Stimulated activated naive B cell treated with anti-CD40 and anti-IgM and Interleukin-4, amounts not matched to agents 10 μg/mL and 1 μg/mL and 100 μg/mL, for 72 hours (primary cell): Measurements from ENCODE around the gene RIMBP2.

Source experiments
- ATAC-seq, 2 donors: fragments of 150-1000 bp; cut with Tn5 transposase; replicated peaks; 2 replicates each; pipeline ENCODE4 v1.10.0; 2021; ENCODE audit warnings: moderate library complexity in 1 of 2
- DNase-seq: peaks from one replicate; pipeline ENCODE4 v3.0.0; 2021
- H3K27ac Mint-ChIP-seq: one replicate; pipeline ENCODE4 v1.8.0; 2022; ENCODE audit warnings: mild to moderate bottlenecking, mixed read lengths
- H3K27me3 Mint-ChIP-seq, 2 donors: one replicate each; pipeline ENCODE4 v1.8.0; 2022; ENCODE audit warnings: mixed read lengths in 2 of 2
- H3K36me3 Mint-ChIP-seq, 2 donors: one replicate each; pipeline ENCODE4 v1.8.0; 2022; ENCODE audit warnings: mixed read lengths in 2 of 2, mild to moderate bottlenecking in 1 of 2
- H3K4me1 Mint-ChIP-seq, 2 donors: one replicate each; pipeline ENCODE4 v1.8.0; 2022; ENCODE audit warnings: mixed read lengths in 2 of 2, mild to moderate bottlenecking in 1 of 2
- H3K4me3 Mint-ChIP-seq, 2 donors: one replicate each; pipeline ENCODE4 v1.8.0; 2022; ENCODE audit warnings: mild to moderate bottlenecking in 2 of 2, mixed read lengths in 2 of 2, moderate library complexity in 1 of 2
- H3K9me3 Mint-ChIP-seq, 2 donors: one replicate each; pipeline ENCODE4 v1.8.0; 2022; ENCODE audit warnings: mixed read lengths in 2 of 2, mild to moderate bottlenecking in 1 of 2

RIMBP2 gene

DNA sequence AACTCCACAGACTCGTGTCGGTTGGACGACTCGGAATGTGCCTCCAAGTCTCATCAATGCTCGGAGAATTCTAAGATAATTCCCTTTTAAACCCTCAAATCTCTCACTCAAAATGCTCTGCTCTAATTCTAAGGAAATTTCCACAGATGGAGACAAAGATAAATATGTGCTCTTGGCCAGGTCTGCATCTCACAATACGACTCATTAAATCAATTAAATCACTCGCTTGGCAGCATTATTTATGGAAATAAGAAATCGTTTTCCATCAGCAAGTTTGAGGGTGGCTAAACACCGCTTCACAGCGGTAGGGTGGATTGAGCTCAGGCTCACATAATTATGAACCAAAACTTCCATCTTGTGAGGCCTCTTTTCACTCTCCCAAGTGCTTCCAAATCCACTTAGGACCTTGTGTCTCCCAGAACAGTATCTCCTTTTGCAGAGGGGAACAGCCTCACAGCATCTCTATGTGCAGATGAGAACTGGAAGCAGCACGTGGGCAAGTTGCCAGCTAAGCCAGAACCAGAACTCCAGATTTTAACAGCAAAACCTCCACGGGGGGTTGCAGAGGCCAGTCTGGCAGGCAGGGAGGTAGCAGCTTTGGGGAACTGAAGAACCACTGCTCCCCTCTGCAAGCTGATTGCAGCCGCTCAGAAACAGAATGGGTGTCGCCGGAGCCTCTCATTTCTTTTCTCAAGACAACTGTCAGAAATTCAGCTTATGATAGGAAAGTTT is 43.8 kb downstream of the RIMBP2 start:
- Mint-ChIP-seq H3K4me1 (no peaks in the 10 kb centered on the region), H3K36me3 (no peaks in the 10 kb centered on the region), H3K27ac (no peak overlapping the region), H3K4me3 (no peak overlapping the region), H3K9me3 (peaks cover 27 to 31% of the 10 kb centered on the region in 2 donors), H3K27me3 (no peaks in the 10 kb centered on the region)
- DNase-seq (no peak), ATAC-seq (no peak)

GRCh38 chr12:130671556-130671955 is 44.5 kb downstream of the RIMBP2 start:
- DNase-seq: no peak
- Mint-ChIP-seq H3K4me1 (no peaks in the 10 kb centered on the region), H3K36me3 (no peaks in the 10 kb centered on the region), H3K9me3 (peaks cover 28% of the 10 kb centered on the region in 2 donors), H3K27ac (no peak overlapping the region), H3K4me3 (no peak overlapping the region), H3K27me3 (no peaks in the 10 kb centered on the region)
- no peak for ATAC-seq

DNA sequence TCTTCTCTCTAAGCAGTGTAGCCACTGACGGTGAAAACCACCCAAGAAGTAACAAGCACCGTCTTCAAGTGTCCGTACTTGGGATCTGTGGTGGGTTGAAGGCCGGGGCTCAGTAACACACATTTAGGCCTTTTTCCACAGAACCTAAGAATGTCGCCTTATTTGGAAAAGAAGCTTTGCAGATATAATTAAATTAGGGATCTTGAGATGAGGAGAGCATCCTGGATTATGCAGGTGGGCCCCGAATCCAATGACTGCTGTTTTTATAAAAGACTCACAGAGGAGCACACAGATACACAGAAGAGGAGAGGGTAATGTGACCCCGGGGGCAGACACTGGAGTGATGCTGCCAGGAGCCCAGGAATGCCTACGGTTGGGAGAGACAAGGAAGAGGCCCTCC is 46.3 kb downstream of the RIMBP2 start:
- ATAC-seq (no peak), DNase-seq (no peak)
- peaks cover 24 to 26% of the 10 kb centered on the region in 2 donors for H3K9me3 Mint-ChIP-seq
- no peaks in the 10 kb centered on the region for H3K36me3 Mint-ChIP-seq
- H3K4me1 Mint-ChIP-seq: no peaks in the 10 kb centered on the region
- H3K27me3 Mint-ChIP-seq: no peaks in the 10 kb centered on the region
- H3K4me3 Mint-ChIP-seq: no peak overlapping the region
- H3K27ac Mint-ChIP-seq: no peak overlapping the region

DNA sequence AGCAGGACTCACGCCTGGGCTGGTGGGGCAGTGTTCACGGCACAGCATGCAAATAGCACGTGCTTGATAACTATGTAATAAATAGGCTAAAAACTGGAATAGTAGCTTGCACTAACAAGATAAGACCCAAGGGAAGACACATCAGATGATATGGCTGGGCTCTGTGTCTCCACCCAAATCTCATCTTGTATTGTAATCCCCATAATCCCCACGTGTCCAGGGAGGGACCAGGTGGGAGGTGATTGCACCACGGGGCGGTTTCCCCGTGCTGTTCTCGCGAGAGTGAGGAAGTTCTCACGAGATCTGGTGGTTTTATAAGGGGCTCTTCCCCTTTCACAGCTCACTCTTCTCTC is 46.9 kb downstream of the RIMBP2 start:
- H3K9me3 Mint-ChIP-seq: peaks cover 23 to 25% of the 10 kb centered on the region in 2 donors
- no peak overlapping the region for H3K27ac Mint-ChIP-seq
- H3K36me3 Mint-ChIP-seq: no peaks in the 10 kb centered on the region
- no peaks in the 10 kb centered on the region for H3K4me1 Mint-ChIP-seq
- no peaks in the 10 kb centered on the region for H3K27me3 Mint-ChIP-seq
- ATAC-seq: no peak
- no peak overlapping the region for H3K4me3 Mint-ChIP-seq
- DNase-seq: no peak

GRCh38 chr12:130668286-130669204 is 47.6 kb downstream of the RIMBP2 start:
- Mint-ChIP-seq H3K36me3 (no peaks in the 10 kb centered on the region), H3K4me3 (no peak overlapping the region), H3K27ac (no peak overlapping the region), H3K9me3 (peaks cover 22% of the 10 kb centered on the region in 2 donors), H3K4me1 (peaks cover 0 to 2% of the 10 kb centered on the region in 2 donors), H3K27me3 (no peaks in the 10 kb centered on the region)
- no peak for ATAC-seq
- DNase-seq: no peak

- H3K27me3 Mint-ChIP-seq: no peaks in the 10 kb centered on the region
- H3K36me3 Mint-ChIP-seq: no peaks in the 10 kb centered on the region
- H3K4me3 Mint-ChIP-seq: no peak overlapping the region
- no peak for ATAC-seq
- H3K27ac Mint-ChIP-seq: no peak overlapping the region
- no peak for DNase-seq
- H3K9me3 Mint-ChIP-seq: peaks cover 22% of the 10 kb centered on the region in 2 donors
- peaks cover 0 to 7% of the 10 kb centered on the region in 2 donors for H3K4me1 Mint-ChIP-seq
Measured at GRCh38 chr12:130667421-130667960, 48.6 kb downstream of the RIMBP2 start.

- H3K27ac Mint-ChIP-seq: no peak overlapping the region
- ATAC-seq (no peak), DNase-seq (no peak)
- no peaks in the 10 kb centered on the region for H3K36me3 Mint-ChIP-seq
- H3K4me1 Mint-ChIP-seq: peaks cover 0 to 7% of the 10 kb centered on the region in 2 donors
- H3K9me3 Mint-ChIP-seq: peaks cover 22% of the 10 kb centered on the region in 2 donors
- H3K4me3 Mint-ChIP-seq: no peak overlapping the region
- no peaks in the 10 kb centered on the region for H3K27me3 Mint-ChIP-seq
Measured at GRCh38 chr12:130666645-130667044, 49.5 kb downstream of the RIMBP2 start.

GRCh38 chr12:130665753-130666152 is 50.3 kb downstream of the RIMBP2 start:
- Mint-ChIP-seq H3K9me3 (peaks cover 18% of the 10 kb centered on the region in 2 donors), H3K36me3 (no peaks in the 10 kb centered on the region), H3K4me3 (no peak overlapping the region), H3K27me3 (no peaks in the 10 kb centered on the region), H3K4me1 (peaks cover 0 to 7% of the 10 kb centered on the region in 2 donors), H3K27ac (no peak overlapping the region)
- no peak for ATAC-seq
- DNase-seq: no peak

DNA sequence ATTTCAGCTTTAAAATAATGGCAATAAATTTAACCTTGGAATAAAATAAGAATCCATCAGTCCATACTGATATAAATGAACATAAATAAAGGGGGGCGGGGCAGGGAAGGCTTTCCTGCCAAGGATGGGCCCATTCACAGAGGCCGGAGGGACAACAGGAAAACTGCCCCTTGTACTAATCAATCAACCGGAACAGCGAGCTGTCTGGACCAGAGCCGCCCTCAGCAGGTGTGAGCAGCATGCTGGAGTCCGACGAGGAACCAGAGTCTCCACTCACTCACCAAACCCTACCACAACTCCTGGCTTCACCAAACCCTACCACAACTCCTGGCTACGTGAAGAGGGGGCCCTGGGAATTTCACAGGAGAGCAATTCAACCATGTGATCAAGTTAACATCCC is 51.3 kb downstream of the RIMBP2 start:
- Mint-ChIP-seq H3K4me1 (peaks cover 0 to 7% of the 10 kb centered on the region in 2 donors), H3K27me3 (no peaks in the 10 kb centered on the region), H3K36me3 (no peaks in the 10 kb centered on the region), H3K9me3 (peaks cover 14 to 16% of the 10 kb centered on the region in 2 donors), H3K4me3 (no peak overlapping the region), H3K27ac (no peak overlapping the region)
- ATAC-seq (no peak), DNase-seq (no peak)

DNA sequence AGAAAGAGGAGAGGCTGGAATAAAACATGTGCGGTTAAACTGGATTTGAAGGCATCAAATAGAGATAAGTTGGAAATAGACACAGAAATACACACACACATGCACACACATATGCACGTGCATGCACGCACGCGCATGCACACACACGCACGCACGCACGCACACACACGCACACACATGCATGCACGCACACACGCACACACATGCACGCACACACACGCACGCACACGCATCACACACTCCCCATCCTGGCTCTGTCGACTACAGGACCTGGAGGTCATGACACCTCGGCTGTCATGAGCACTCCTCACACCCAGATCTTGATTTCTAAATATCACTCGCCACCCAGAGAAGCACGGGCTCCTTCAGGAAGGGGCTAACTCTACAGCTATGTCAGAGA is 51.8 kb downstream of the RIMBP2 start:
- peaks cover 0 to 7% of the 10 kb centered on the region in 2 donors for H3K4me1 Mint-ChIP-seq

DNA sequence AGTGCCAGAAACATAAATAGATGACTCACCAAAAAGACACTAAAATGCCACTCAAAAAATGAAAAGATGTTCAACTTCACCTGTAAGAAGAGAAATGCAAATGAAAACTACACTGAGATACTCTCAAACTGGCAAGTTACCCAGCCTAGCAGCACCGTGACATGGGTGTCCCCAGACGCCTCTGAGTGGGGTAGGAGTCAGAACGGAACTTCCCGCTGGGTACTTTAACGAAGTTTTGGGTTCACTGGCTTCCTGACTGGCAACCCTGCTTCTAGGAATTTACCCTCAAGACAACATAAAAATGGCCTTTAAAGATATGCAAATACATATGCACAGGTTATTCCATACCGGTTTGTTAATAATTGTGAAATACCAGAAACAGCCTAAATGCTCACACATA is 52.6 kb downstream of the RIMBP2 start:
- Mint-ChIP-seq H3K4me1 (peaks cover 0 to 7% of the 10 kb centered on the region in 2 donors), H3K4me3 (peak overlapping the region in 1 of 2 donors; percentile 19), H3K27ac (no peak overlapping the region), H3K27me3 (no peaks in the 10 kb centered on the region), H3K36me3 (no peaks in the 10 kb centered on the region), H3K9me3 (peaks cover 7 to 8% of the 10 kb centered on the region in 2 donors)
- ATAC-seq (peak; percentile 68 to 86), DNase-seq (no peak)

More for the DNA sequence above, 51.8 kb downstream of the RIMBP2 start:
- Mint-ChIP-seq H3K27ac (no peak overlapping the region), H3K36me3 (no peaks in the 10 kb centered on the region), H3K9me3 (peaks cover 12 to 14% of the 10 kb centered on the region in 2 donors), H3K4me3 (no peak overlapping the region), H3K27me3 (no peaks in the 10 kb centered on the region)
- DNase-seq: no peak
- no peak for ATAC-seq

GRCh38 chr12:130661486-130662255 is 54.4 kb downstream of the RIMBP2 start:
- H3K4me3 Mint-ChIP-seq: no peak overlapping the region
- no peaks in the 10 kb centered on the region for H3K36me3 Mint-ChIP-seq
- H3K27me3 Mint-ChIP-seq: no peaks in the 10 kb centered on the region
- H3K4me1 Mint-ChIP-seq: peaks cover 0 to 7% of the 10 kb centered on the region in 2 donors
- no peak for ATAC-seq
- H3K27ac Mint-ChIP-seq: no peak overlapping the region
- no peak for DNase-seq
- no peaks in the 10 kb centered on the region for H3K9me3 Mint-ChIP-seq

DNA sequence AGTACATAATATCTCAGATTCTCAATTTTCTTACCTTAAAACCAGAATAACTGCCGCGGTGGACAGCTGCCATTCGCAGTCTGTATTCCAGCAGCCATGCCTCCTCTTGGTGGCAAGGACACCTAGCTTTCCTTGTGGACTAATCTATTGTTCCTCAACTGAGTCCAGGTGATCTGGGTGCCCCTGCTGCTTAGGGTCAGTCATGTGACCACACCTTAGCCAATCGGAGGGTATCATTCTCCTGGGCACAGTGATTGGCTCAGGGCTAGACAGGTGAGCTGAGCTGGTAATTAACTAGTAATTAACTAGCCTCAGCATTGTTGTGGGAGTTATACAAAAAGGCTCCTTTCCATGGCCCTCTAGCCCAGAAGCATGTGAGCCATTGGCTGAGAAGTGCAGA is 55.0 kb downstream of the RIMBP2 start:
- Mint-ChIP-seq H3K4me3 (no peak overlapping the region), H3K27ac (no peak overlapping the region), H3K9me3 (no peaks in the 10 kb centered on the region), H3K36me3 (no peaks in the 10 kb centered on the region), H3K27me3 (no peaks in the 10 kb centered on the region), H3K4me1 (peaks cover 0 to 7% of the 10 kb centered on the region in 2 donors)
- DNase-seq: no peak
- ATAC-seq: no peak
